Stimulated activated naive CD4-positive, alpha-beta T cell (primary cell): ENCODE data around the gene GRIK2.

Experiments
- DNase-seq, 6 experiments: peaks; one replicate each; lab custom pipeline; 2025; lab: John Stamatoyannopoulos, UW

The GRIK2 gene

GRCh38 chr6:101878554-101879276 lies 485.2 kb downstream of the GRIK2 start:
- no peak for DNase-seq

- DNase-seq, result no peak
Measured at GRCh38 chr6:101879782-101880181, 486.3 kb downstream of the GRIK2 start.

- DNase-seq, result no peak
Measured at GRCh38 chr6:101883505-101883904, 490.0 kb downstream of the GRIK2 start.

- DNase-seq, result no peak
Measured at GRCh38 chr6:101887532-101887931, 494.0 kb downstream of the GRIK2 start.

- no peak for DNase-seq
Measured at GRCh38 chr6:101907356-101908217, 514.1 kb downstream of the GRIK2 start.

- DNase-seq, result no peak
Measured at GRCh38 chr6:101909366-101909765, 515.9 kb downstream of the GRIK2 start.

- no peak for DNase-seq
Measured at GRCh38 chr6:101912311-101912710, 518.8 kb downstream of the GRIK2 start.

- no peak for DNase-seq
Measured at GRCh38 chr6:101918471-101918870, 525.0 kb downstream of the GRIK2 start.

GRCh38 chr6:101921829-101922450 lies 528.4 kb downstream of the GRIK2 start:
- no peak for DNase-seq

- DNase-seq, result no peak
Measured at GRCh38 chr6:101926149-101926925, 532.8 kb downstream of the GRIK2 start.

GRCh38 chr6:101931766-101932165 lies 538.3 kb downstream of the GRIK2 start:
- no peak for DNase-seq

GRCh38 chr6:101932704-101933103 lies 539.2 kb downstream of the GRIK2 start:
- no peak for DNase-seq

GRCh38 chr6:101935732-101936131 lies 542.2 kb downstream of the GRIK2 start:
- no peak for DNase-seq

GRCh38 chr6:101936516-101936915 lies 543.0 kb downstream of the GRIK2 start:
- no peak for DNase-seq

GRCh38 chr6:101937108-101937507 lies 543.6 kb downstream of the GRIK2 start:
- no peak for DNase-seq

GRCh38 chr6:101940391-101940790 lies 546.9 kb downstream of the GRIK2 start:
- no peak for DNase-seq

- DNase-seq, result no peak
Measured at GRCh38 chr6:101956961-101957360, 563.5 kb downstream of the GRIK2 start.

- no peak for DNase-seq
Measured at GRCh38 chr6:101961357-101961756, 567.8 kb downstream of the GRIK2 start.

GRCh38 chr6:101980924-101981323 lies 587.4 kb downstream of the GRIK2 start:
- no peak for DNase-seq

GRCh38 chr6:101986476-101986875 lies 593.0 kb downstream of the GRIK2 start:
- DNase-seq, result no peak

GRCh38 chr6:101992286-101992685 lies 598.8 kb downstream of the GRIK2 start:
- no peak for DNase-seq

GRCh38 chr6:101994521-101994920 lies 601.0 kb downstream of the GRIK2 start:
- DNase-seq, result no peak
